Kidney (tissue), 14 donors: ENCODE results near the gene UPP2. TPM values are rescaled to one million over a fixed set of nuclear protein-coding genes. Genes with fewer than 3 reads are reported as not detected.

ENCODE experiments used
- DNase-seq, 5 donors: peaks; one replicate each; pipeline ENCODE4 v3.0.0-alpha.2; 2013 to 2020
- FAIRE-seq: peaks from 2 replicates; lab custom pipeline; 2012; peaks lifted over from hg19 to GRCh38; lab: Jason Lieb, UNC
- H3K27ac ChIP-seq, 2 donors: one replicate each; pipeline ENCODE4 v1.7.0; 2013; ENCODE audit warnings: low read depth in 2 of 2, low read length in 2 of 2, inconsistent platforms in 1 of 2
- H3K27me3 ChIP-seq: one replicate; pipeline ENCODE4 v1.7.1; 2013; ENCODE audit warnings: low read length, inconsistent platforms; ENCODE audit not compliant: control insufficient read depth, insufficient read depth
- H3K36me3 ChIP-seq, 3 donors: one replicate each; pipeline versions ENCODE4 v1.7.0 to v1.7.1; 2013; ENCODE audit warnings: low read length in 3 of 3, control low read depth in 1 of 3, inconsistent platforms in 1 of 3; ENCODE audit not compliant: insufficient read depth in 3 of 3, control insufficient read depth in 2 of 3
- H3K4me1 ChIP-seq, 3 donors: one replicate each; pipeline versions ENCODE4 v1.7.0 to v1.7.1; 2013; ENCODE audit warnings: low read length in 3 of 3, inconsistent platforms in 1 of 3, low read depth in 1 of 3; ENCODE audit not compliant: control insufficient read depth in 2 of 3, insufficient read depth in 2 of 3
- H3K4me3 ChIP-seq, 3 donors: one replicate each; pipeline versions ENCODE4 v1.7.0 to v1.8.1; 2013; ENCODE audit warnings: low read length in 3 of 3, control low read depth in 1 of 3, inconsistent platforms in 1 of 3
- H3K9ac ChIP-seq, 3 donors: one replicate each; pipeline versions ENCODE4 v1.7.0 to v1.7.1; 2013; ENCODE audit warnings: low read length in 3 of 3, control low read depth in 1 of 3, inconsistent platforms in 1 of 3
- H3K9me3 ChIP-seq, 3 donors: one replicate each; pipeline versions ENCODE4 v1.7.0 to v1.7.1; 2013; ENCODE audit warnings: low read length in 3 of 3, control low read depth in 1 of 3, inconsistent platforms in 1 of 3; ENCODE audit not compliant: control insufficient read depth in 2 of 3, insufficient read depth in 1 of 3
- CTCF ChIP-seq: IDR thresholded peaks from 3 replicates; pipeline ENCODE4 v1.5.1; 2012; ENCODE audit warnings: mild to moderate bottlenecking, moderate library complexity, borderline replicate concordance; ENCODE audit not compliant: insufficient read depth; ENCODE audit errors: extremely low read depth
- intact Hi-C: fragments of 100-400 bp; cut with DNase I; formaldehyde crosslinking; loops from one replicate; pipeline ENCODE4 v1.11.1; 2022
- polyA plus RNA-seq: library from polyadenylated mRNA; stranded (reverse); fragments of 350-450 nt; fragmentation: Illumina TruSeq; extraction: RNeasy Lipid Tissue Mini Kit (QIAGEN cat#74804); gene quantifications from one replicate; pipeline ENCODE4 v1.2.3, GENCODE V29; 2014; ENCODE audit warnings: low read depth, low replicate concordance; ENCODE audit not compliant: insufficient read depth
- total RNA-seq: library from RNA; stranded (reverse); fragmentation: NEBNext Ultra II Directional; extraction: Animal tissue kit (Norgen Biotek cat#: 25700); gene quantifications from one replicate; pipeline ENCODE4 v1.2.1, GENCODE V29; 2021
- donor health status: control.
- donor health status: control.
- donor health status: control.
- donor health status: control.
- donor health status: control.
- donor health status: DM: yes; HTN: yes; CAD: no.
- donor health status: Normal renal cell carcinoma (clear cell type).

The UPP2 gene
- total and polyA plus RNA-seq, 2 donors from 2014 or later: 0.19 to 20.9 TPM

DNA sequence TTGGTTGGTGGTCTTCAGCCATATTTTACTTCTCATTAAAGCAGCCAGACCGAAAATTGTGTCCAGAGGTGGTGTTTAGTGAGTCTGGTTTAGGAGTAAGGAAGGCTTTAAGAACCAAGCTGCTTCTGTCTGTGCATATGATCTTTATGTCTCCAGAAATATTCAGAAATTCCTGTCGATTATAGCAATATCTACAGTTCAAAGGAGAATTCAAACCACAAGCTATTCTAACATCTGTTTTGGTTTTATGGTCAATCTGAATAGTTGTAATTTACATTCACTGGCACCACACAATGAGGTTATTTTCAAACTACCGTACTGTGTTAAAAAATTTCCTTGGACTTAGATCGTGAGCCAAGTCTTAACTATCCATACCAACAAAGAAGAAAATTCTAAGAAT is 11.3 kb downstream of the UPP2 start:
- FAIRE-seq (no peak), DNase-seq (no peak)
- no peaks in the 10 kb centered on the region for H3K27me3 ChIP-seq
- H3K36me3 ChIP-seq: no peaks in the 10 kb centered on the region
- no peak for TF ChIP-seq CTCF
- no peak overlapping the region for H3K27ac ChIP-seq
- no peaks in the 10 kb centered on the region for H3K9me3 ChIP-seq
- H3K4me1 ChIP-seq: peaks cover 0 to 22% (median 12%) of the 10 kb centered on the region in 3 donors
- no peak overlapping the region for H3K9ac ChIP-seq
- intact Hi-C loops: no loop called here
- no peak overlapping the region for H3K4me3 ChIP-seq

- Histone ChIP-seq H3K9me3 (no peaks in the 10 kb centered on the region), H3K27me3 (no peaks in the 10 kb centered on the region), H3K4me3 (no peak overlapping the region), H3K36me3 (no peaks in the 10 kb centered on the region), H3K4me1 (peaks cover 0 to 22% (median 12%) of the 10 kb centered on the region in 3 donors), H3K9ac (no peak overlapping the region), H3K27ac (no peak overlapping the region)
- FAIRE-seq (no peak), DNase-seq (no peak)
- intact Hi-C loops: no loop called here
- TF ChIP-seq CTCF: no peak
Measured at GRCh38 chr2:158113741-158114295, 12.1 kb downstream of the UPP2 start.

- peaks cover 0 to 22% (median 12%) of the 10 kb centered on the region in 3 donors for H3K4me1 ChIP-seq
- no peak for TF ChIP-seq CTCF
- DNase-seq (no peak), FAIRE-seq (no peak)
- no peaks in the 10 kb centered on the region for H3K9me3 ChIP-seq
- H3K27ac ChIP-seq: peak overlapping the region in 1 of 2 donors; percentile 37
- no peaks in the 10 kb centered on the region for H3K36me3 ChIP-seq
- no peak overlapping the region for H3K4me3 ChIP-seq
- intact Hi-C loops: no loop called here
- no peaks in the 10 kb centered on the region for H3K27me3 ChIP-seq
- H3K9ac ChIP-seq: no peak overlapping the region
Measured at GRCh38 chr2:158114516-158114915, 12.8 kb downstream of the UPP2 start.

DNA sequence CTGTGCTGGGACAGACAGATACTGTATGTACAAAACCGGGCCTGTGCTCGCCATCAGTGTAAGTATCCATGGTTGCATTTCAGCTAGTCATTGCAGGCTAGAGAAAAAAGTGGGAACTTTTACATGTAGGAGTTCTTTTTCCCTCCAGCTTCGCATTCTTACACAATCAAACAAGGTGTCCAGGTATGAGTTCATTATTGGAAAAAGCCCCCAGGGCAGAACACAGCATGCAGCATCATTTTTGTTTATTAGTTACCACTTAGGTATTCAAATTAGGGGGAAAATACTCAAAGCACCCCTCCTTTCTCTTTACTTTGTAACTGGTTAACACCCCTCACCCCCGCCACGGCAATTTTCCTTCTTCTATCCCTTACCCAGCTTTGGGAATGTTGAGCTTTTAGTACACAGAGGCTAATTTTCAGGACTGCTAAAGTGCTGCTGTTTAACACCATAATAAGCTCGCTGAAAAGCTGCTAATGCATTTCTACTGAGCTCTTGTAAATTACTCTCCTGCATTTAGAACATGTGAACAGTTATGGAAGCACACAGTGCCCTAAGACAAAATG is 13.6 kb downstream of the UPP2 start:
- FAIRE-seq (no peak), DNase-seq (peak in 3 of 5 donors; percentile 22 to 38 (median 34))
- Histone ChIP-seq H3K36me3 (no peaks in the 10 kb centered on the region), H3K4me1 (peaks cover 0 to 24% (median 12%) of the 10 kb centered on the region in 3 donors), H3K9ac (no peak overlapping the region), H3K27me3 (no peaks in the 10 kb centered on the region), H3K27ac (peak overlapping the region; percentile 3 to 61), H3K4me3 (no peak overlapping the region), H3K9me3 (no peaks in the 10 kb centered on the region)
- TF ChIP-seq CTCF: no peak
- intact Hi-C loops: no loop called here
